Measurements from ENCODE around the gene NCKAP5L. TPM values are rescaled to one million over a fixed set of nuclear protein-coding genes. Genes with fewer than 3 reads are reported as not detected.
"Not testable (repeated sequence)": the region's sequence is repeated elsewhere in the genome, so short reads cannot be mapped to it uniquely, and the experiment has no call there.

Gene NCKAP5L
- total RNA-seq, 1 donor from 2014 or later: 64.3 TPM

- Mint-ChIP-seq H3K27ac (ENCODE audit: unreplicated experiment) (no peak overlapping the region), H3K36me3 (ENCODE audit: unreplicated experiment) (peaks cover 5% of the 10 kb centered on the region), H3K4me3 (ENCODE audit: unreplicated experiment) (no peak overlapping the region), H3K27me3 (ENCODE audit: unreplicated experiment) (peaks cover 8% of the 10 kb centered on the region), H3K4me1 (ENCODE audit: low read depth, unreplicated experiment) (peaks cover 4% of the 10 kb centered on the region), H3K9me3 (ENCODE audit: unreplicated experiment) (peaks cover 3% of the 10 kb centered on the region)
- no peak for DNase-seq
- TF ChIP-seq, protein P1, sequence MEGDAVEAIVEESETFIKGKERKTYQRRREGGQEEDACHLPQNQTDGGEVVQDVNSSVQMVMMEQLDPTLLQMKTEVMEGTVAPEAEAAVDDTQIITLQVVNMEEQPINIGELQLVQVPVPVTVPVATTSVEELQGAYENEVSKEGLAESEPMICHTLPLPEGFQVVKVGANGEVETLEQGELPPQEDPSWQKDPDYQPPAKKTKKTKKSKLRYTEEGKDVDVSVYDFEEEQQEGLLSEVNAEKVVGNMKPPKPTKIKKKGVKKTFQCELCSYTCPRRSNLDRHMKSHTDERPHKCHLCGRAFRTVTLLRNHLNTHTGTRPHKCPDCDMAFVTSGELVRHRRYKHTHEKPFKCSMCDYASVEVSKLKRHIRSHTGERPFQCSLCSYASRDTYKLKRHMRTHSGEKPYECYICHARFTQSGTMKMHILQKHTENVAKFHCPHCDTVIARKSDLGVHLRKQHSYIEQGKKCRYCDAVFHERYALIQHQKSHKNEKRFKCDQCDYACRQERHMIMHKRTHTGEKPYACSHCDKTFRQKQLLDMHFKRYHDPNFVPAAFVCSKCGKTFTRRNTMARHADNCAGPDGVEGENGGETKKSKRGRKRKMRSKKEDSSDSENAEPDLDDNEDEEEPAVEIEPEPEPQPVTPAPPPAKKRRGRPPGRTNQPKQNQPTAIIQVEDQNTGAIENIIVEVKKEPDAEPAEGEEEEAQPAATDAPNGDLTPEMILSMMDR (IDR thresholded peaks at IDR 0.05; ENCODE audit: partially characterized antibody, unreplicated experiment): no peak
Observed at GRCh38 chr12:49779581-49779980, 48.6 kb downstream of the NCKAP5L start.

DNA sequence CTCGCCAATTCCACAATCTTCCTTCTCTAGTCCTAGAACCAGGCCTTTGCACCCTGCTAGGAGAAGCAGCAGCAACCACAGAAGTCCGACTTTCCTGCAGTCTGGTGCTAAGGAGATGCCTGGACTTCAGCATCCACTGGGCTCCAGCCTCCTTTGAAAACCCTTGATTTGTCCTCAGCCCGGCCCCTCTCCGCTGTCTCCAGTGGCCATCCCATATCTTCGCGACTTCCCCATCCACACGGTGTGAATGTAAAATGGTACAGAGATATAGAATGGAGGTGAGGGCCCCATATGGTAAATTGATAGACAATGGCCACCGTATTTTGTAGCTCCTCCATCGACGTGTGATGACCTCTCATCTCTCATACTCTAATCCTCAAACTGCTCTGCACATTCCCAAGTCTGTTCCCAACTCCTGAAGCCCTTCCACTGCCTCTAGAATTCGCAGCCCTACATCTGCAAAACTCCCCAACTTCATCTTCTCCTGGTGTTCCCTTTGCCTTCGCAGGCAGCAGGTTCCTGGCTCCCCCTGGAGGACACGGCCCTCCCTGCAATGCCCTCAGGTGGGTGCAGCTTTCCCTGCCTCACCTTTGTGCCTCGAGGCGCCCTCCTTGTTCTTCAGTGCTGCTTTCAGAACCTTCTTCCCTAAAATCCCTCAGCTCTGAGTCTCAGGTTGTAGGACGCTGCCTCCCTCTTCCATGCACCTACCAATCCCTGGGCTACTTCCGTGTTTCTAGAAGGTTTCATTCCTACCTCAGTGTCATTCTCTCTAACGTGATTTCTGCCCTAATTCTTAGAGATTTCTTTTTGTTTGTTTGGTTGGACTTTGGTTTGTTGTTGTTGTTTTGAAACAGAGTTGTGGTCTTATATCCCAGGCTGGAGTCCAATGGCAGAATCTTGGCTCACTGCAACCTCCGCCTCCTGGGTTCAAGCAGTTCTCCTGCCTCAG is 50.1 kb downstream of the NCKAP5L start:
- Mint-ChIP-seq H3K4me1 (ENCODE audit: low read depth, unreplicated experiment) (peaks cover 4% of the 10 kb centered on the region), H3K36me3 (ENCODE audit: unreplicated experiment) (peaks cover 5% of the 10 kb centered on the region), H3K27ac (ENCODE audit: unreplicated experiment) (peak overlapping the region; percentile 33), H3K4me3 (ENCODE audit: unreplicated experiment) (no peak overlapping the region), H3K9me3 (ENCODE audit: unreplicated experiment) (peaks cover 1% of the 10 kb centered on the region), H3K27me3 (ENCODE audit: unreplicated experiment) (peaks cover 8% of the 10 kb centered on the region)
- TF ChIP-seq, protein P1 (IDR thresholded peaks at IDR 0.05; ENCODE audit: partially characterized antibody, unreplicated experiment): peak; percentile 79
- DNase-seq: peak; percentile 78

DNA sequence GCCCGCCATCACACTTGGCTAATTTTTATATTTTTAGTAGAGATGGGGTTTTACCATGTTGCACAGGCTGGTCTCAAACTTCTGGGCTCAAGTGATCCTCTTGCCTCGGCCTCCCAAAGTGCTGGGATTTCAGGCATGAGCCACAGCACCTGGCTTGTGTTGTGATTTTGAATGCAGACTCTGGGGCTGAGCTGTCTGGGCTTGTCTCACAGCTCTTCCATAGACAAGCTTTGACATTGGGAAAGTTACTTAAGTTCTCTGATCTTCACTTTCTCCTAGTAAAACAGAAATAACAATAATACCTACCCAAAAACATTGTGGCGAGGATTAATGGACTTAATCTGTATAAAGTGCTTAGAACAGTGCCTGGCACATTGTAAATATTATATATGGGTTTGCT is 50.9 kb downstream of the NCKAP5L start:
- Mint-ChIP-seq H3K27ac (ENCODE audit: unreplicated experiment) (no peak overlapping the region), H3K27me3 (ENCODE audit: unreplicated experiment) (peaks cover 8% of the 10 kb centered on the region), H3K4me1 (ENCODE audit: low read depth, unreplicated experiment) (peaks cover 4% of the 10 kb centered on the region), H3K4me3 (ENCODE audit: unreplicated experiment) (no peak overlapping the region), H3K9me3 (ENCODE audit: unreplicated experiment) (peaks cover 1% of the 10 kb centered on the region), H3K36me3 (ENCODE audit: unreplicated experiment) (peaks cover 5% of the 10 kb centered on the region)
- TF ChIP-seq, protein P1 (IDR thresholded peaks at IDR 0.05; ENCODE audit: partially characterized antibody, unreplicated experiment): no peak
- no peak for DNase-seq

DNA sequence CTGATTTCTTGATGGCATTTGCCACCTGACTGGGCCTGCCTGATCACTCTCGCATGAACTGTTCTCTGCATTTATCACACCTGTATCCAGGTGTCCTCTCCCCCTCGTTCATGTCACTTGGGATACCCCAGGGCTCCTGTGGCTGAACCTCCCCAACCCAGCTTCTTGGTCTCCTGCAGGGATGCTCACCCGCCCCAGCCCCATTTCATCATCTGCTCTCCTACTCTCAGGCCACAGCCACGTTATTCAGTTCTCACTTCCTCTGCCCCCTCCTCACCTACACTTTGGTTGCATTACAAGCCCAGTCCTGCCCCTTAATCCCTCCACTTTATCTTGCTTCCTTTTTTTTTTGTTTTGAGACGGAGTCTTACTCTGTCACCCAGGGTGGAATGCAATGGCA is 51.4 kb downstream of the NCKAP5L start:
- no peak for DNase-seq
- TF ChIP-seq, protein P1 (IDR thresholded peaks at IDR 0.05; ENCODE audit: partially characterized antibody, unreplicated experiment): no peak
- H3K36me3 Mint-ChIP-seq (ENCODE audit: unreplicated experiment): peaks cover 5% of the 10 kb centered on the region
- H3K27ac Mint-ChIP-seq (ENCODE audit: unreplicated experiment): peak overlapping the region; percentile 67
- H3K4me3 Mint-ChIP-seq (ENCODE audit: unreplicated experiment): peak overlapping the region; percentile 8
- peaks cover 8% of the 10 kb centered on the region for H3K27me3 Mint-ChIP-seq (ENCODE audit: unreplicated experiment)
- peaks cover 4% of the 10 kb centered on the region for H3K4me1 Mint-ChIP-seq (ENCODE audit: low read depth, unreplicated experiment)
- peaks cover 1% of the 10 kb centered on the region for H3K9me3 Mint-ChIP-seq (ENCODE audit: unreplicated experiment)

- peaks cover 8% of the 10 kb centered on the region for H3K27me3 Mint-ChIP-seq (ENCODE audit: unreplicated experiment)
- DNase-seq: peak; percentile 73
Observed at GRCh38 chr12:49776413-49776812, 51.8 kb downstream of the NCKAP5L start.

GRCh38 chr12:49773102-49773501 is 55.1 kb downstream of the NCKAP5L start:
- H3K4me1 Mint-ChIP-seq (ENCODE audit: low read depth, unreplicated experiment); H3K27me3 Mint-ChIP-seq (ENCODE audit: unreplicated experiment); H3K27ac Mint-ChIP-seq (ENCODE audit: unreplicated experiment); DNase-seq; H3K36me3 Mint-ChIP-seq (ENCODE audit: unreplicated experiment); H3K9me3 Mint-ChIP-seq (ENCODE audit: unreplicated experiment); H3K4me3 Mint-ChIP-seq (ENCODE audit: unreplicated experiment): not testable (repeated sequence)

More at GRCh38 chr12:49776413-49776812, 51.8 kb downstream of the NCKAP5L start:
- Mint-ChIP-seq H3K36me3 (ENCODE audit: unreplicated experiment) (peaks cover 5% of the 10 kb centered on the region), H3K27ac (ENCODE audit: unreplicated experiment) (no peak overlapping the region), H3K4me1 (ENCODE audit: low read depth, unreplicated experiment) (peaks cover 4% of the 10 kb centered on the region), H3K4me3 (ENCODE audit: unreplicated experiment) (no peak overlapping the region), H3K9me3 (ENCODE audit: unreplicated experiment) (peaks cover 1% of the 10 kb centered on the region)
- TF ChIP-seq, protein P1 (IDR thresholded peaks at IDR 0.05; ENCODE audit: partially characterized antibody, unreplicated experiment): peak; percentile 78

All from glutamatergic neuron (in vitro differentiated cells).